H1 (cell line): ENCODE measurements around the gene RFC1. TPM values are rescaled to one million over a fixed set of nuclear protein-coding genes. Genes with fewer than 3 reads are reported as not detected.

Experiments
- CTBP2 ChIP-seq: IDR thresholded peaks from 2 replicates; pipeline ENCODE4 v1.7.0; 2011; ENCODE audit warnings: borderline replicate concordance, mild to moderate bottlenecking, moderate library complexity, mixed read lengths, low read length; ENCODE audit not compliant: insufficient read depth, insufficient read length
- SP1 ChIP-seq: IDR thresholded peaks from 2 replicates; pipeline ENCODE4 v1.6.1; 2011; ENCODE audit warnings: low read depth, low read length
- polyA plus RNA-seq, 7 experiments: library from polyadenylated mRNA; depleted of rRNA in 3 of 7; stranded (reverse) in 5 of 7; unstranded in 2 of 7; fragments of >200 nt in 5 of 7; fragments of 200-250 nt in 2 of 7; gene quantifications; 1 replicate in 5 of 7; 2 replicates in 1 of 7; 4 replicates in 1 of 7; pipeline versions ENCODE4 v1.2.1 to v1.2.3, GENCODE V29; 2011 to 2013; ENCODE audit warnings: missing spikeins in 2 of 7, mixed read lengths in 2 of 7
- total RNA-seq: library from RNA; stranded (reverse); fragmentation: NEBNext Ultra II Directional; extraction: Animal tissue kit (Norgen Biotek cat#: 25700); gene quantifications from 2 replicates; pipeline ENCODE4 v1.2.1, GENCODE V29; 2021

The RFC1 gene
- total and polyA plus RNA-seq, 2 of the 8 experiments (the other 6 are each of a cell fraction or from before 2014, with no cell fraction given), result 16.0 to 83.8 TPM

DNA sequence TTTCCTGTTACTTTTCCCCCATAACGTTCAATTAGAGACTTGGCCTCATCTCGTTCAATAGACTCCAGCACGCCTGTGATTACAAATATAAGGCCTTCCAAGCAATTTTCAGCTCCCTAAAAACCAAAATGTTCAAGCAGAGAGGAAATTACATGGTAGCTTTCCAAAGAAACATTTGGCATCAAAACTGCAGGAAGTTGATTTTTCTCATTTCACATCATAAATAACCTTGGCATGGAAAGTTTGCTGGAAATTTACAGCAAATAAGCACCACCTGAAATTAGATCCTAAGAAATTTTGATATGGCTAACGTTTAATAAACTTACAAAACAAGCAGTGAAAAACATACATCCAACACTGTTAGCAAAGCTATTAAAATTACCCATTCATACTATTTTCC is 53.3 kb downstream of the RFC1 start (continued):
- TF ChIP-seq SP1 (no peak), CTBP2 (no peak)
